GM12873 (cell line): ENCODE measurements around the gene CCDC195.

Source experiments
- CTCF ChIP-seq: IDR thresholded peaks from 2 replicates; pipeline ENCODE4 v1.5.1; 2012; ENCODE audit warnings: low read depth, mild to moderate bottlenecking, moderate library complexity, low read length, control low read depth; ENCODE audit not compliant: insufficient read depth; ENCODE audit errors: missing control alignments

The CCDC195 gene

GRCh38 chr2:224716201-224716600, at the start of gene CCDC195:
TSS of gene CCDC195 (minus strand) at chr2:224716365. CDS start at chr2:224716365, 0 bp downstream.
- no peak for TF ChIP-seq CTCF

- no peak for TF ChIP-seq CTCF
These were observed 48.5 kb upstream of the CCDC195 start for GRCh38 chr2:224764565-224765236.

GRCh38 chr2:224757934-224758548, 41.9 kb upstream of the CCDC195 start:
- TF ChIP-seq CTCF: no peak

- TF ChIP-seq CTCF: no peak
These were observed 37.8 kb upstream of the CCDC195 start for GRCh38 chr2:224753743-224754540.

- no peak for TF ChIP-seq CTCF
These were observed 36.0 kb upstream of the CCDC195 start for GRCh38 chr2:224751996-224752698.

- no peak for TF ChIP-seq CTCF
These were observed 33.0 kb upstream of the CCDC195 start for GRCh38 chr2:224749136-224749535.
